CD8-positive, alpha-beta memory T cell (primary cell): ENCODE measurements around the gene YAP1. TPM values are rescaled to one million over a fixed set of nuclear protein-coding genes. Genes with fewer than 3 reads are reported as not detected.

Source experiments
- CTCF ChIA-PET: fragments of 350-600 bp; sonication (Branson Sonifier 250); formaldehyde crosslinking; loops from one replicate; lab custom pipeline; 2021; ENCODE audit warnings: antibody characterized with exemption; lab: Charles Lee
- POLR2A ChIA-PET: fragments of 350-600 bp; sonication (Branson Sonifier 250); formaldehyde crosslinking; loops from one replicate; lab custom pipeline; 2021; ENCODE audit warnings: antibody characterized with exemption; lab: Charles Lee
- DNase-seq, 5 donors: peaks; one replicate each; pipeline versions ENCODE4 v3.0.0 to v3.0.0-alpha.2; 2020 to 2022; ENCODE audit warnings: mixed read lengths in 1 of 5
- H3K27ac ChIP-seq: one replicate; pipeline ENCODE4 v1.7.0; 2013; ENCODE audit warnings: low read depth, mild to moderate bottlenecking, low read length, moderate library complexity
- H3K27me3 ChIP-seq: 2 replicates; pipeline ENCODE4 v1.7.0; 2013; ENCODE audit warnings: low read length, mild to moderate bottlenecking; ENCODE audit not compliant: insufficient read depth, poor library complexity, severe bottlenecking
- H3K36me3 ChIP-seq: 2 replicates; pipeline ENCODE4 v1.7.0; 2013; ENCODE audit warnings: mild to moderate bottlenecking, low read length, moderate library complexity; ENCODE audit not compliant: insufficient read depth
- H3K4me1 ChIP-seq: 2 replicates; pipeline ENCODE4 v1.7.0; 2013; ENCODE audit warnings: mild to moderate bottlenecking, low read length, moderate library complexity; ENCODE audit not compliant: insufficient read depth
- H3K4me3 ChIP-seq: 2 replicates; pipeline ENCODE4 v1.7.0; 2013; ENCODE audit warnings: mild to moderate bottlenecking, low read length
- H3K9me3 ChIP-seq: 2 replicates; pipeline ENCODE4 v1.7.0; 2013; ENCODE audit warnings: mild to moderate bottlenecking, low read length
- H3K27ac Mint-ChIP-seq, 8 donors: one replicate each; pipeline ENCODE4 v1.8.0; 2020 to 2021; ENCODE audit warnings: mixed read lengths in 8 of 8, mild to moderate bottlenecking in 6 of 8, inconsistent platforms in 3 of 8, moderate library complexity in 3 of 8
- H3K27me3 Mint-ChIP-seq, 2 donors: one replicate each; pipeline ENCODE4 v1.8.0; 2020 to 2021; ENCODE audit warnings: mixed read lengths in 2 of 2, mild to moderate bottlenecking in 1 of 2, moderate library complexity in 1 of 2
- H3K36me3 Mint-ChIP-seq, 3 donors: one replicate each; pipeline ENCODE4 v1.8.0; 2020 to 2021; ENCODE audit warnings: mixed read lengths in 3 of 3, inconsistent platforms in 1 of 3, mild to moderate bottlenecking in 1 of 3
- H3K4me1 Mint-ChIP-seq, 3 donors: one replicate each; pipeline ENCODE4 v1.8.0; 2020 to 2021; ENCODE audit warnings: mixed read lengths in 3 of 3, inconsistent platforms in 1 of 3, mild to moderate bottlenecking in 1 of 3
- H3K4me3 Mint-ChIP-seq, 7 donors: one replicate each; pipeline ENCODE4 v1.8.0; 2020 to 2021; ENCODE audit warnings: mixed read lengths in 7 of 7, mild to moderate bottlenecking in 6 of 7, moderate library complexity in 4 of 7, inconsistent platforms in 2 of 7
- H3K9me3 Mint-ChIP-seq, 5 donors: one replicate each; pipeline ENCODE4 v1.8.0; 2020 to 2022; ENCODE audit warnings: mixed read lengths in 5 of 5, mild to moderate bottlenecking in 3 of 5, moderate library complexity in 2 of 5, inconsistent platforms in 1 of 5
- polyA plus RNA-seq: library from polyadenylated mRNA; unstranded; fragments of 300-500 nt; fragmentation: Illumina TruSeq; gene quantifications from one replicate; pipeline ENCODE4 v1.2.3, GENCODE V29; 2021
- total RNA-seq, 2 experiments: library from RNA; stranded (reverse); gene quantifications; one replicate each; pipeline ENCODE4 v1.2.3, GENCODE V29; 2021

YAP1 gene
- total RNA-seq (under 1 TPM; 0.20 to 0.42 TPM), polyA plus RNA-seq (0.12 TPM)

GRCh38 chr11:102109896-102110760, at the start of gene YAP1:
TSS of gene YAP1 (plus strand) at chr11:102110447. CDS start at chr11:102110849, 402 bp downstream.
- POLR2A ChIA-PET = no interaction called here

GRCh38 chr11:102061276-102061675, 49.0 kb upstream of the YAP1 start:
- Histone ChIP-seq H3K27me3 (no peaks in the 10 kb centered on the region), H3K4me1 (no peaks in the 10 kb centered on the region), H3K9me3 (no peaks in the 10 kb centered on the region), H3K27ac (no peak overlapping the region), H3K36me3 (no peaks in the 10 kb centered on the region), H3K4me3 (no peak overlapping the region)
- Mint-ChIP-seq H3K9me3 (no peaks in the 10 kb centered on the region), H3K36me3 (no peaks in the 10 kb centered on the region), H3K27ac (no peak overlapping the region), H3K4me3 (no peak overlapping the region), H3K4me1 (no peaks in the 10 kb centered on the region), H3K27me3 (peaks cover 3 to 31% of the 10 kb centered on the region in 2 donors)
- POLR2A ChIA-PET = no interaction called here
- no peak for DNase-seq
- CTCF ChIA-PET = no interaction called here

More at GRCh38 chr11:102109896-102110760, at the start of gene YAP1:
- CTCF ChIA-PET = no interaction called here
- Histone ChIP-seq H3K27me3 (peaks cover 11% of the 10 kb centered on the region), H3K27ac (no peak within 1 kb of the TSS), H3K36me3 (no peaks in the 10 kb centered on the region), H3K9me3 (no peaks in the 10 kb centered on the region), H3K4me3 (peak within 1 kb of the TSS; percentile 60), H3K4me1 (no peaks in the 10 kb centered on the region)
- peaks cover 19 to 62% of the 10 kb centered on the region in 2 donors for H3K27me3 Mint-ChIP-seq
- H3K4me1 Mint-ChIP-seq = peaks cover 11 to 21% (median 16%) of the 10 kb centered on the region in 3 donors
- H3K4me3 Mint-ChIP-seq = peak within 1 kb of the TSS; percentile 83 to 96 (median 93)
- DNase-seq = peak; percentile 32 to 70 (median 53)
- H3K9me3 Mint-ChIP-seq = no peaks in the 10 kb centered on the region
- peak within 1 kb of the TSS in 3 of 8 donors; percentile 20 to 68 (median 54) for H3K27ac Mint-ChIP-seq
- peaks cover 0 to 3% (median 0%) of the 10 kb centered on the region in 3 donors for H3K36me3 Mint-ChIP-seq

GRCh38 chr11:102062106-102062505, 48.1 kb upstream of the YAP1 start:
- no peaks in the 10 kb centered on the region for H3K36me3 Mint-ChIP-seq
- H3K27ac ChIP-seq = no peak overlapping the region
- H3K27me3 ChIP-seq = no peaks in the 10 kb centered on the region
- no peaks in the 10 kb centered on the region for H3K9me3 Mint-ChIP-seq
- POLR2A ChIA-PET = no interaction called here
- CTCF ChIA-PET = no interaction called here
- no peak overlapping the region for H3K27ac Mint-ChIP-seq
- H3K4me1 ChIP-seq = no peaks in the 10 kb centered on the region
- H3K4me3 ChIP-seq = no peak overlapping the region
- no peaks in the 10 kb centered on the region for H3K4me1 Mint-ChIP-seq
- H3K27me3 Mint-ChIP-seq = peaks cover 3 to 31% of the 10 kb centered on the region in 2 donors
- no peaks in the 10 kb centered on the region for H3K9me3 ChIP-seq
- H3K4me3 Mint-ChIP-seq = no peak overlapping the region
- H3K36me3 ChIP-seq = no peaks in the 10 kb centered on the region
- no peak for DNase-seq

GRCh38 chr11:102064316-102064715, 45.9 kb upstream of the YAP1 start:
- CTCF ChIA-PET = no interaction called here
- Histone ChIP-seq H3K36me3 (no peaks in the 10 kb centered on the region), H3K27me3 (no peaks in the 10 kb centered on the region), H3K4me1 (no peaks in the 10 kb centered on the region), H3K27ac (no peak overlapping the region), H3K4me3 (no peak overlapping the region), H3K9me3 (no peaks in the 10 kb centered on the region)
- H3K4me1 Mint-ChIP-seq = no peaks in the 10 kb centered on the region
- H3K36me3 Mint-ChIP-seq = no peaks in the 10 kb centered on the region
- H3K27me3 Mint-ChIP-seq = peaks cover under 1 to 23% of the 10 kb centered on the region in 2 donors
- POLR2A ChIA-PET = no interaction called here
- DNase-seq = no peak
- no peak overlapping the region for H3K4me3 Mint-ChIP-seq
- H3K9me3 Mint-ChIP-seq = no peaks in the 10 kb centered on the region
- H3K27ac Mint-ChIP-seq = no peak overlapping the region

GRCh38 chr11:102070766-102071165, 39.5 kb upstream of the YAP1 start:
- Mint-ChIP-seq H3K9me3 (peaks cover 13 to 25% (median 23%) of the 10 kb centered on the region in 5 donors), H3K4me1 (no peaks in the 10 kb centered on the region), H3K27ac (no peak overlapping the region), H3K27me3 (peaks cover 0 to under 1% of the 10 kb centered on the region in 2 donors), H3K4me3 (no peak overlapping the region), H3K36me3 (no peaks in the 10 kb centered on the region)
- Histone ChIP-seq H3K9me3 (peaks cover 8% of the 10 kb centered on the region), H3K36me3 (no peaks in the 10 kb centered on the region), H3K4me1 (no peaks in the 10 kb centered on the region), H3K27me3 (no peaks in the 10 kb centered on the region), H3K27ac (no peak overlapping the region), H3K4me3 (no peak overlapping the region)
- no peak for DNase-seq
- ChIA-PET CTCF (no interaction called here), POLR2A (no interaction called here)

- POLR2A ChIA-PET = no interaction called here
- no peaks in the 10 kb centered on the region for H3K4me1 Mint-ChIP-seq
- H3K4me1 ChIP-seq = no peaks in the 10 kb centered on the region
- H3K36me3 ChIP-seq = no peaks in the 10 kb centered on the region
- peaks cover 0 to 5% of the 10 kb centered on the region in 2 donors for H3K27me3 Mint-ChIP-seq
- no peak overlapping the region for H3K27ac Mint-ChIP-seq
- no peak for DNase-seq
- no peak overlapping the region for H3K4me3 Mint-ChIP-seq
- H3K4me3 ChIP-seq = no peak overlapping the region
- no peak overlapping the region for H3K27ac ChIP-seq
- no peaks in the 10 kb centered on the region for H3K27me3 ChIP-seq
- peaks cover 8% of the 10 kb centered on the region for H3K9me3 ChIP-seq
- CTCF ChIA-PET = no interaction called here
- peaks cover 15 to 25% (median 23%) of the 10 kb centered on the region in 5 donors for H3K9me3 Mint-ChIP-seq
- H3K36me3 Mint-ChIP-seq = no peaks in the 10 kb centered on the region
Measured at GRCh38 chr11:102071497-102072472, 38.5 kb upstream of the YAP1 start.

GRCh38 chr11:102073253-102073652, 37.0 kb upstream of the YAP1 start:
- Mint-ChIP-seq H3K36me3 (no peaks in the 10 kb centered on the region), H3K4me3 (no peak overlapping the region), H3K9me3 (peaks cover 17 to 25% (median 23%) of the 10 kb centered on the region in 5 donors), H3K27me3 (peaks cover 0 to 10% of the 10 kb centered on the region in 2 donors), H3K27ac (no peak overlapping the region), H3K4me1 (no peaks in the 10 kb centered on the region)
- no peaks in the 10 kb centered on the region for H3K36me3 ChIP-seq
- no peak for DNase-seq
- H3K4me1 ChIP-seq = no peaks in the 10 kb centered on the region
- no peak overlapping the region for H3K4me3 ChIP-seq
- ChIA-PET CTCF (no interaction called here), POLR2A (no interaction called here)
- H3K27me3 ChIP-seq = no peaks in the 10 kb centered on the region
- no peak overlapping the region for H3K27ac ChIP-seq
- H3K9me3 ChIP-seq = peaks cover 8% of the 10 kb centered on the region
